HEK293 (cell line): ENCODE measurements around the gene ZBTB39.

Experiments used
- KLF16 ChIP-seq: fragments of 450-650 bp; formaldehyde crosslinking; IDR thresholded peaks from 2 replicates; pipeline ENCODE4 v1.5.1; 2017; ENCODE audit warnings: missing biosample characterization, missing genetic modification characterization
- TRIM28 ChIP-seq: IDR thresholded peaks from 2 replicates; pipeline ENCODE4 v1.6.1; 2011; ENCODE audit warnings: low read length, control low read depth, borderline replicate concordance
- ZNF140 ChIP-seq: fragments of 450-650 bp; formaldehyde crosslinking; IDR thresholded peaks from 2 replicates; pipeline ENCODE4 v1.5.1; 2016; ENCODE audit warnings: missing biosample characterization, missing genetic modification characterization
- ZNF223 ChIP-seq: fragments of 450-650 bp; formaldehyde crosslinking; IDR thresholded peaks from 2 replicates; pipeline ENCODE4 v1.5.1; 2016; ENCODE audit warnings: missing biosample characterization, missing genetic modification characterization
- ZNF561 ChIP-seq: fragments of 450-650 bp; IDR thresholded peaks from 2 replicates; pipeline ENCODE4 v1.5.1; 2018; ENCODE audit warnings: missing biosample characterization, missing genetic modification characterization, borderline replicate concordance
- ZNF660 ChIP-seq: fragments of 450-650 bp; IDR thresholded peaks from 2 replicates; pipeline ENCODE4 v1.5.1; 2018; ENCODE audit warnings: missing biosample characterization, mild to moderate bottlenecking, missing genetic modification characterization
- ZNF785 ChIP-seq: fragments of 450-650 bp; formaldehyde crosslinking; IDR thresholded peaks from 2 replicates; pipeline ENCODE4 v1.5.1; 2016; ENCODE audit warnings: missing biosample characterization, missing genetic modification characterization
- ZSCAN23 ChIP-seq: fragments of 450-650 bp; formaldehyde crosslinking; IDR thresholded peaks from 2 replicates; pipeline ENCODE4 v1.5.1; 2016; ENCODE audit warnings: missing biosample characterization, missing genetic modification characterization
- TF ChIP-seq, protein P1 (sequence below): fragments of 450-650 bp; formaldehyde crosslinking; IDR thresholded peaks from 2 replicates; pipeline ENCODE4 v1.5.1; 2016; ENCODE audit warnings: missing biosample characterization, missing genetic modification characterization
- TF ChIP-seq, protein P2 (sequence below): fragments of 450-650 bp; formaldehyde crosslinking; IDR thresholded peaks from 2 replicates; pipeline ENCODE4 v1.5.1; 2016; ENCODE audit warnings: missing biosample characterization, missing genetic modification characterization
- TF ChIP-seq, protein P3 (sequence below): fragments of 450-650 bp; formaldehyde crosslinking; IDR thresholded peaks from 2 replicates; pipeline ENCODE4 v1.5.1; 2017; ENCODE audit warnings: missing biosample characterization, missing genetic modification characterization
- TF ChIP-seq, protein P4 (sequence below): sonication (generic); formaldehyde crosslinking; IDR thresholded peaks from 2 replicates; pipeline ENCODE4 v1.8.1; 2022; ENCODE audit warnings: mild to moderate bottlenecking, moderate library complexity, missing genetic modification reagents
- TF ChIP-seq, protein P5 (sequence below): fragments of 450-650 bp; formaldehyde crosslinking; IDR thresholded peaks from 2 replicates; pipeline ENCODE4 v1.5.1; 2016; ENCODE audit warnings: missing biosample characterization, missing genetic modification characterization

DNA sequence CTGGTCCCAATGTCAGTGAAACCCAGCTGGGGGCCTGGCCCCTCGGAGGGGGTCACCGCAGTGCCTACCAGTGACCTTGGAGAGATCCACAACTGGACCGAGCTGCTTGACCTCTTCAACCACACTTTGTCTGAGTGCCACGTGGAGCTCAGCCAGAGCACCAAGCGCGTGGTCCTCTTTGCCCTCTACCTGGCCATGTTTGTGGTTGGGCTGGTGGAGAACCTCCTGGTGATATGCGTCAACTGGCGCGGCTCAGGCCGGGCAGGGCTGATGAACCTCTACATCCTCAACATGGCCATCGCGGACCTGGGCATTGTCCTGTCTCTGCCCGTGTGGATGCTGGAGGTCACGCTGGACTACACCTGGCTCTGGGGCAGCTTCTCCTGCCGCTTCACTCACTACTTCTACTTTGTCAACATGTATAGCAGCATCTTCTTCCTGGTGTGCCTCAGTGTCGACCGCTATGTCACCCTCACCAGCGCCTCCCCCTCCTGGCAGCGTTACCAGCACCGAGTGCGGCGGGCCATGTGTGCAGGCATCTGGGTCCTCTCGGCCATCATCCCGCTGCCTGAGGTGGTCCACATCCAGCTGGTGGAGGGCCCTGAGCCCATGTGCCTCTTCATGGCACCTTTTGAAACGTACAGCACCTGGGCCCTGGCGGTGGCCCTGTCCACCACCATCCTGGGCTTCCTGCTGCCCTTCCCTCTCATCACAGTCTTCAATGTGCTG is 11.0 kb downstream of the ZBTB39 start:
- TF ChIP-seq ZNF561 = no peak
- TF ChIP-seq, protein P1, sequence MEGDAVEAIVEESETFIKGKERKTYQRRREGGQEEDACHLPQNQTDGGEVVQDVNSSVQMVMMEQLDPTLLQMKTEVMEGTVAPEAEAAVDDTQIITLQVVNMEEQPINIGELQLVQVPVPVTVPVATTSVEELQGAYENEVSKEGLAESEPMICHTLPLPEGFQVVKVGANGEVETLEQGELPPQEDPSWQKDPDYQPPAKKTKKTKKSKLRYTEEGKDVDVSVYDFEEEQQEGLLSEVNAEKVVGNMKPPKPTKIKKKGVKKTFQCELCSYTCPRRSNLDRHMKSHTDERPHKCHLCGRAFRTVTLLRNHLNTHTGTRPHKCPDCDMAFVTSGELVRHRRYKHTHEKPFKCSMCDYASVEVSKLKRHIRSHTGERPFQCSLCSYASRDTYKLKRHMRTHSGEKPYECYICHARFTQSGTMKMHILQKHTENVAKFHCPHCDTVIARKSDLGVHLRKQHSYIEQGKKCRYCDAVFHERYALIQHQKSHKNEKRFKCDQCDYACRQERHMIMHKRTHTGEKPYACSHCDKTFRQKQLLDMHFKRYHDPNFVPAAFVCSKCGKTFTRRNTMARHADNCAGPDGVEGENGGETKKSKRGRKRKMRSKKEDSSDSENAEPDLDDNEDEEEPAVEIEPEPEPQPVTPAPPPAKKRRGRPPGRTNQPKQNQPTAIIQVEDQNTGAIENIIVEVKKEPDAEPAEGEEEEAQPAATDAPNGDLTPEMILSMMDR = no peak
- no peak for TF ChIP-seq ZSCAN23 (tag by site-specific recombination)
- no peak for TF ChIP-seq TRIM28
- TF ChIP-seq ZNF660 = no peak
- TF ChIP-seq, protein P2, sequence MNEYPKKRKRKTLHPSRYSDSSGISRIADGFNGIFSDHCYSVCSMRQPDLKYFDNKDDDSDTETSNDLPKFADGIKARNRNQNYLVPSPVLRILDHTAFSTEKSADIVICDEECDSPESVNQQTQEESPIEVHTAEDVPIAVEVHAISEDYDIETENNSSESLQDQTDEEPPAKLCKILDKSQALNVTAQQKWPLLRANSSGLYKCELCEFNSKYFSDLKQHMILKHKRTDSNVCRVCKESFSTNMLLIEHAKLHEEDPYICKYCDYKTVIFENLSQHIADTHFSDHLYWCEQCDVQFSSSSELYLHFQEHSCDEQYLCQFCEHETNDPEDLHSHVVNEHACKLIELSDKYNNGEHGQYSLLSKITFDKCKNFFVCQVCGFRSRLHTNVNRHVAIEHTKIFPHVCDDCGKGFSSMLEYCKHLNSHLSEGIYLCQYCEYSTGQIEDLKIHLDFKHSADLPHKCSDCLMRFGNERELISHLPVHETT (tag by site-specific recombination) = no peak
- TF ChIP-seq, protein P3, sequence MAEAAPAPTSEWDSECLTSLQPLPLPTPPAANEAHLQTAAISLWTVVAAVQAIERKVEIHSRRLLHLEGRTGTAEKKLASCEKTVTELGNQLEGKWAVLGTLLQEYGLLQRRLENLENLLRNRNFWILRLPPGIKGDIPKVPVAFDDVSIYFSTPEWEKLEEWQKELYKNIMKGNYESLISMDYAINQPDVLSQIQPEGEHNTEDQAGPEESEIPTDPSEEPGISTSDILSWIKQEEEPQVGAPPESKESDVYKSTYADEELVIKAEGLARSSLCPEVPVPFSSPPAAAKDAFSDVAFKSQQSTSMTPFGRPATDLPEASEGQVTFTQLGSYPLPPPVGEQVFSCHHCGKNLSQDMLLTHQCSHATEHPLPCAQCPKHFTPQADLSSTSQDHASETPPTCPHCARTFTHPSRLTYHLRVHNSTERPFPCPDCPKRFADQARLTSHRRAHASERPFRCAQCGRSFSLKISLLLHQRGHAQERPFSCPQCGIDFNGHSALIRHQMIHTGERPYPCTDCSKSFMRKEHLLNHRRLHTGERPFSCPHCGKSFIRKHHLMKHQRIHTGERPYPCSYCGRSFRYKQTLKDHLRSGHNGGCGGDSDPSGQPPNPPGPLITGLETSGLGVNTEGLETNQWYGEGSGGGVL (tag by site-specific recombination) = no peak
- TF ChIP-seq ZNF140 (tag by site-specific recombination) = no peak
- TF ChIP-seq, protein P4, sequence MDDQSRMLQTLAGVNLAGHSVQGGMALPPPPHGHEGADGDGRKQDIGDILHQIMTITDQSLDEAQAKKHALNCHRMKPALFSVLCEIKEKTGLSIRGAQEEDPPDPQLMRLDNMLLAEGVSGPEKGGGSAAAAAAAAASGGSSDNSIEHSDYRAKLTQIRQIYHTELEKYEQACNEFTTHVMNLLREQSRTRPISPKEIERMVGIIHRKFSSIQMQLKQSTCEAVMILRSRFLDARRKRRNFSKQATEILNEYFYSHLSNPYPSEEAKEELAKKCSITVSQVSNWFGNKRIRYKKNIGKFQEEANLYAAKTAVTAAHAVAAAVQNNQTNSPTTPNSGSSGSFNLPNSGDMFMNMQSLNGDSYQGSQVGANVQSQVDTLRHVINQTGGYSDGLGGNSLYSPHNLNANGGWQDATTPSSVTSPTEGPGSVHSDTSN (CRISPR knock-in tag) = no peak
- TF ChIP-seq KLF16 = no peak
- TF ChIP-seq ZNF785 (tag by site-specific recombination) = no peak
- TF ChIP-seq, protein P5, sequence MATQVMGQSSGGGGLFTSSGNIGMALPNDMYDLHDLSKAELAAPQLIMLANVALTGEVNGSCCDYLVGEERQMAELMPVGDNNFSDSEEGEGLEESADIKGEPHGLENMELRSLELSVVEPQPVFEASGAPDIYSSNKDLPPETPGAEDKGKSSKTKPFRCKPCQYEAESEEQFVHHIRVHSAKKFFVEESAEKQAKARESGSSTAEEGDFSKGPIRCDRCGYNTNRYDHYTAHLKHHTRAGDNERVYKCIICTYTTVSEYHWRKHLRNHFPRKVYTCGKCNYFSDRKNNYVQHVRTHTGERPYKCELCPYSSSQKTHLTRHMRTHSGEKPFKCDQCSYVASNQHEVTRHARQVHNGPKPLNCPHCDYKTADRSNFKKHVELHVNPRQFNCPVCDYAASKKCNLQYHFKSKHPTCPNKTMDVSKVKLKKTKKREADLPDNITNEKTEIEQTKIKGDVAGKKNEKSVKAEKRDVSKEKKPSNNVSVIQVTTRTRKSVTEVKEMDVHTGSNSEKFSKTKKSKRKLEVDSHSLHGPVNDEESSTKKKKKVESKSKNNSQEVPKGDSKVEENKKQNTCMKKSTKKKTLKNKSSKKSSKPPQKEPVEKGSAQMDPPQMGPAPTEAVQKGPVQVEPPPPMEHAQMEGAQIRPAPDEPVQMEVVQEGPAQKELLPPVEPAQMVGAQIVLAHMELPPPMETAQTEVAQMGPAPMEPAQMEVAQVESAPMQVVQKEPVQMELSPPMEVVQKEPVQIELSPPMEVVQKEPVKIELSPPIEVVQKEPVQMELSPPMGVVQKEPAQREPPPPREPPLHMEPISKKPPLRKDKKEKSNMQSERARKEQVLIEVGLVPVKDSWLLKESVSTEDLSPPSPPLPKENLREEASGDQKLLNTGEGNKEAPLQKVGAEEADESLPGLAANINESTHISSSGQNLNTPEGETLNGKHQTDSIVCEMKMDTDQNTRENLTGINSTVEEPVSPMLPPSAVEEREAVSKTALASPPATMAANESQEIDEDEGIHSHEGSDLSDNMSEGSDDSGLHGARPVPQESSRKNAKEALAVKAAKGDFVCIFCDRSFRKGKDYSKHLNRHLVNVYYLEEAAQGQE (tag by site-specific recombination) = no peak
- no peak for TF ChIP-seq ZNF223
